Transverse colon (tissue), 4 donors: Measurements from ENCODE around the gene VGLL4. TPM values are rescaled to one million over a fixed set of nuclear protein-coding genes. Genes with fewer than 3 reads are reported as not detected.
A peak's percentile ranks its signal among the peaks of the same experiment; 100 is the strongest.

Source experiments
- DNase-seq: peaks from one replicate; pipeline ENCODE4 v3.0.0-alpha.2; 2019
- H3K27ac ChIP-seq, 4 donors: fragments of 200-600 bp; sonication (generic); 2 replicates each; pipeline ENCODE4 v1.5.1; 2016 to 2018; ENCODE audit warnings: inconsistent platforms in 4 of 4
- H3K27me3 ChIP-seq: fragments of 200-600 bp; sonication (generic); 2 replicates; pipeline ENCODE4 v1.5.1; 2017; ENCODE audit warnings: inconsistent platforms
- H3K36me3 ChIP-seq, 4 donors: fragments of 200-600 bp; sonication (generic); 2 replicates each; pipeline ENCODE4 v1.5.1; 2017 to 2019; ENCODE audit warnings: inconsistent platforms in 4 of 4
- H3K4me1 ChIP-seq, 4 donors: fragments of 200-600 bp; sonication (generic); 2 replicates each; pipeline ENCODE4 v1.5.1; 2017 to 2020; ENCODE audit warnings: inconsistent platforms in 4 of 4
- H3K4me3 ChIP-seq, 4 donors: fragments of 200-600 bp; sonication (generic); 1 replicate in 1 of 4; 2 replicates in 3 of 4; pipeline versions ENCODE4 v1.5.1 to v1.6.1; 2017 to 2019; ENCODE audit warnings: inconsistent platforms in 4 of 4
- H3K9me3 ChIP-seq, 2 donors: fragments of 200-600 bp; sonication (generic); 2 replicates each; pipeline ENCODE4 v1.5.1; 2017 to 2019; ENCODE audit warnings: inconsistent platforms in 2 of 2
- EP300 ChIP-seq: sonication (generic); formaldehyde crosslinking; IDR thresholded peaks from one replicate; pipeline ENCODE4 v1.6.1; 2017; ENCODE audit warnings: antibody characterized with exemption, low read depth
- POLR2A ChIP-seq: fragments of 450-650 bp; IDR thresholded peaks from one replicate; pipeline ENCODE4 v1.6.1; 2016; ENCODE audit warnings: antibody characterized with exemption, mild to moderate bottlenecking, moderate library complexity
- POLR2AphosphoS5 ChIP-seq, 3 donors: sonication (generic); formaldehyde crosslinking; IDR thresholded peaks; one replicate each; pipeline ENCODE4 v1.6.1; 2016; ENCODE audit warnings: antibody characterized with exemption in 3 of 3
- WGBS, 2 donors: methylation state at CpG; one replicate each; pipeline ENCODE4 v1.1.5; 2018; ENCODE audit warnings: low coverage in 1 of 2; 5-methylcytosine and 5-hydroxymethylcytosine counted together
- in situ Hi-C, 4 donors: fragments of 200-750 bp; cut with MboI; loops; one replicate each; pipeline versions ENCODE4 v1.15.0 to v1.15.1; 2017; ENCODE audit warnings: low sequenced_read_pairs in 3 of 4, low pct_ligation_motif_present in 1 of 4, low pct_unique_long_range_greater_than_20kb in 1 of 4
- intact Hi-C: fragments of 100-400 bp; cut with DNase I; formaldehyde crosslinking; loops from one replicate; pipeline ENCODE4 v1.15.1; 2023; ENCODE audit warnings: low total_unique reads
- total RNA-seq, 4 donors: library from RNA; depleted of rRNA; stranded (reverse); fragments of >200 nt; gene quantifications; one replicate each; pipeline ENCODE4 v1.1.0, GENCODE V29; 2016
- TF ChIP-seq, protein P1 (sequence below), 5 experiments: fragments of 200-600 bp in 3 of 5; fragments of 450-650 bp in 2 of 5; sonication (generic) in 3 of 5; IDR thresholded peaks; 1 replicate in 2 of 5; 2 replicates in 3 of 5; pipeline ENCODE4 v1.5.1; 2016 to 2017; ENCODE audit warnings: antibody characterized with exemption in 5 of 5, inconsistent platforms in 3 of 5, mild to moderate bottlenecking in 2 of 5, moderate library complexity in 1 of 5

The VGLL4 gene
- total RNA-seq, 4 donors from 2014 or later = 67.3 to 175 (median 95.0) TPM

DNA sequence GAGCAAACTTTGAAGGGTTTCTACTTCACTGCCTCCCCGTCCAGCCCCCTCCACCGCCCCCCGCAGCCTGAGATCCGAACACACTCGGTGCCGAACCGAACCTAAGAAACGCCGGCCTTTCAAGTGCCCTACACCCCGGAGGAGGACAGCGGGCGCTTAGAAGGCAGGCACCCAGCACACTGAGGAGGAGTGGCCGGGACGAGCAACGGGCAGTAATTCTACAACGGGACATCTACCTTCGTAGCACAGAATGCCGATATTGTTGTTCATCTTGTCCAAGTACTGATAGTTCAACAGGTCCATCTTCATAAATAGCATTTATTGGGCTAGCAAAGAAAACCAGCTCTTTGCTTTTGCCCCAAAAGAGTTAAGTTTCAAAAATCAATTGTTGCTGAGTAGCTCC, 513 bp downstream of the VGLL4 start:
- intact Hi-C loops (loop anchor here (10.0 kb wide), 1 partner anchor 58 kb away; no protein-coding TSS in a partner anchor), in situ Hi-C loops (no loop called here)
- Histone ChIP-seq H3K4me3 (peak overlapping the region; percentile 51 to 71 (median 60)), H3K9me3 (no peaks in the 10 kb centered on the region), H3K36me3 (no peaks in the 10 kb centered on the region), H3K27me3 (no peaks in the 10 kb centered on the region), H3K27ac (peak overlapping the region; percentile 92 to 96 (median 94)), H3K4me1 (peaks cover 10 to 41% (median 30%) of the 10 kb centered on the region in 4 donors)
- DNase-seq = peak; percentile 57
- TF ChIP-seq EP300 = no peak
- TF ChIP-seq POLR2AphosphoS5 (IDR thresholded peaks at IDR 0.05) = no peak
- TF ChIP-seq POLR2A = no peak
- TF ChIP-seq, protein P1, sequence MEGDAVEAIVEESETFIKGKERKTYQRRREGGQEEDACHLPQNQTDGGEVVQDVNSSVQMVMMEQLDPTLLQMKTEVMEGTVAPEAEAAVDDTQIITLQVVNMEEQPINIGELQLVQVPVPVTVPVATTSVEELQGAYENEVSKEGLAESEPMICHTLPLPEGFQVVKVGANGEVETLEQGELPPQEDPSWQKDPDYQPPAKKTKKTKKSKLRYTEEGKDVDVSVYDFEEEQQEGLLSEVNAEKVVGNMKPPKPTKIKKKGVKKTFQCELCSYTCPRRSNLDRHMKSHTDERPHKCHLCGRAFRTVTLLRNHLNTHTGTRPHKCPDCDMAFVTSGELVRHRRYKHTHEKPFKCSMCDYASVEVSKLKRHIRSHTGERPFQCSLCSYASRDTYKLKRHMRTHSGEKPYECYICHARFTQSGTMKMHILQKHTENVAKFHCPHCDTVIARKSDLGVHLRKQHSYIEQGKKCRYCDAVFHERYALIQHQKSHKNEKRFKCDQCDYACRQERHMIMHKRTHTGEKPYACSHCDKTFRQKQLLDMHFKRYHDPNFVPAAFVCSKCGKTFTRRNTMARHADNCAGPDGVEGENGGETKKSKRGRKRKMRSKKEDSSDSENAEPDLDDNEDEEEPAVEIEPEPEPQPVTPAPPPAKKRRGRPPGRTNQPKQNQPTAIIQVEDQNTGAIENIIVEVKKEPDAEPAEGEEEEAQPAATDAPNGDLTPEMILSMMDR (IDR thresholded peaks at IDR 0.05) = no peak
- WGBS, 2 donors = 1% methylated on average over 15 of the region's 18 CpGs; no CpG with 5 or more reads in 1 of the 2 donors

DNA sequence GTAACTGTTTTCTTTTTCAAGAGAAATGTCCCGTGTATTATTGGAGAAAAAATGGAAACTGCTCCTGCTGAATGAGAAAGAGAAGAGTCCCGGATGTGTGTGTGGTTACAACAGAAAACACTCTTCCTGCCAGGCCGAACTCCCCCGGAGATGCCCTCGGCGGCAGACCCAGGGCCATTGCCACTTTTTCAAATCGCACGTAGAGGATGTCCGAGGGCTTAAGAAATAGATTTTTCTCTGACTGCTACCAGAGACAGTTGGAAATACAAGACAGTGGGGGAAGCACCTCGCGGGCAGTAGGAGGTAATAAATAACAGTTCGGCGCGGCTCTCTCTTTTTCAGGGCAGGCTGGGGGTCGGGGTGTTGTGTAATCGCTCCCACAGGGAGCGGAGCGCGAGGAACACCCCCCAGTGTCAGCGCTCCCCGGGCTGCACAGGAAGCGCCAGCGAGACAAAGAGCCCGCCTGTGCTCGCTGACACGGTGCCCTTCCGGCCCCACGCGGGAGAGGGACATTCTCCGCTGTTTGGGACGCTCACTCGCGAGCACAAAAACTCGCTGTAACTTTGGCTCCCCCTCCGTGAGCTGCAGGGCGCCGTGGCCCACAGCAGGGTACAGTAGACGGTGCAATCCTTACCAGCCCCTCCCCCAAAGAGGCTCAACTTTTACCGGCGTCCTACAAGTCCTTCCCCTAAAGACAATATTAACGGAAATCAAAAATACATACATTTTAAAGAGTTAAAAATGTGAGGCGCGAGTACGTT, 1.1 kb downstream of the VGLL4 start:
- H3K36me3 ChIP-seq = no peaks in the 10 kb centered on the region
- TF ChIP-seq POLR2A (peak; percentile 62), EP300 (no peak), POLR2AphosphoS5 (IDR thresholded peaks at IDR 0.05) (peak; percentile 52 to 74 (median 66))
- TF ChIP-seq, protein P1 (IDR thresholded peaks at IDR 0.05) = no peak
- WGBS, 2 donors = 0% methylated on average over 13 to 44 of the region's 44 CpGs
- in situ Hi-C loops = no loop called here
- peaks cover 10 to 46% (median 34%) of the 10 kb centered on the region in 4 donors for H3K4me1 ChIP-seq
- peak; percentile 71 for DNase-seq
- intact Hi-C loops = loop anchor here (10.0 kb wide), 1 partner anchor 58 kb away; no protein-coding TSS in a partner anchor
- H3K27ac ChIP-seq = peak overlapping the region; percentile 92 to 96 (median 94)
- no peaks in the 10 kb centered on the region for H3K27me3 ChIP-seq
- peak overlapping the region; percentile 51 to 71 (median 60) for H3K4me3 ChIP-seq
- H3K9me3 ChIP-seq = no peaks in the 10 kb centered on the region

DNA sequence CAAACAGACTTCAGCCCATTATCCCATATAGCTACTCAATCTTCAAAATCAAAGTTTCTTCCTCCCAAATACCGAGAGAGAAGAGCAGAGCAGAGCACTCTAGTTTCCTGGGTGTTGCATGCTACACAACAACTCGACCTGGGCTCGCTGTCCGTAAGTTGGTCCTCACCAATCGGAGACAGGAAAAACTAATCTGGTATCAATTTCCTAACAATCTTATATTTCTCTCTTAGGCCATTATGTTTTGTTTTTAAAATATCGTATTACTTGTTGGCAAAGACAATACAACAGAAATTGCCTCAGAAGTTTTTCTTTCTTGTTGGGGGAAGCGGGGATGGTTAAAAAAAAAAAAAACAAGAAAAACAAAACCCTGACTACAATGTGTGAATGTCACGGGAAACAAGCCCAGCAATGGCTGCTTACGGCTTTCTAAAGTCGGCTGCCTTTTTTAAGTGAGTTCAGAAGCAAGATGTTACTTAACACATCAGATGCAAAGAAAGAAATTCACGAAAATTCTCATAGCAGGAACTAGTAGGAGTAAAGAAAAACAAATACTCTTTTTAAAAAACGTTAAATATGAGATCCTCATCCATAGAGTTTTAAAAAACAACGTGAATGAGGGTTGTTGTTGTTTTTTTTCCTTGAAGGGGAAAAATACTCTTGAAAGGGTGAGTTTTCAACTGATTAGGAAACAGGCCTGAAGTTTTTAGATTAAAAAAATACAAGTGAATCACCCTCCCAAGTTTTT, 1.9 kb downstream of the VGLL4 start:
- no peak for DNase-seq
- intact Hi-C loops (loop anchor here (10.0 kb wide), 1 partner anchor 57 kb away; no protein-coding TSS in a partner anchor), in situ Hi-C loops (no loop called here)
- WGBS, 2 donors = 1% methylated on average over 12 to 13 of the region's 13 CpGs
- Histone ChIP-seq H3K4me1 (peaks cover 10 to 54% (median 39%) of the 10 kb centered on the region in 4 donors), H3K4me3 (peak overlapping the region; percentile 51 to 71 (median 60)), H3K9me3 (no peaks in the 10 kb centered on the region), H3K27ac (peak overlapping the region; percentile 92 to 96 (median 94)), H3K27me3 (no peaks in the 10 kb centered on the region), H3K36me3 (no peaks in the 10 kb centered on the region)
- no peak for TF ChIP-seq POLR2A
- TF ChIP-seq POLR2AphosphoS5 (IDR thresholded peaks at IDR 0.05) = no peak
- TF ChIP-seq, protein P1 (IDR thresholded peaks at IDR 0.05) = no peak
- TF ChIP-seq EP300 = no peak

DNA sequence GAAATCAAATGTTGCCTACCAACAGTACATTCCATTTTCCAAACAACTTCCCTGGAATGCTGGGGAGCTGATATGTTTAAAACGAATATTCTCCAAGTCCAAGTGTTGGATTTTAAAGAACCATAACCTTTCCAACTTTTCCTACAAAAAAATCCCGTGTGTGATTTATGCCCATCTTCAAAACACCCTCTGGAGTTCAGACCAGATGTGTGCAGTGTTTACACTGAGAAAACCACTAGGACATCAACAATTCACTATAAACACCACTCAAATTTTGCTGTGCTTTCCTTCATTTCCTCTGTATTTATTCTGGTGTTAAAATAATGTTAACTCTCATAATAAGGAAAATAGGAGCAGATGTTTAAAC, 2.4 kb downstream of the VGLL4 start:
- 13 to 17% methylated on average over 2 of the region's 2 CpGs for WGBS, 2 donors
- in situ Hi-C loops = no loop called here
- TF ChIP-seq EP300 (no peak), POLR2A (no peak), POLR2AphosphoS5 (IDR thresholded peaks at IDR 0.05) (peak in 1 of 3 donors; percentile 12)

More for the DNA sequence above, 2.4 kb downstream of the VGLL4 start:
- intact Hi-C loops = loop anchor here (10.0 kb wide), 1 partner anchor 56 kb away; no protein-coding TSS in a partner anchor
- no peaks in the 10 kb centered on the region for H3K36me3 ChIP-seq
- no peaks in the 10 kb centered on the region for H3K27me3 ChIP-seq
- no peak for DNase-seq
- no peaks in the 10 kb centered on the region for H3K9me3 ChIP-seq
- peaks cover 14 to 60% (median 45%) of the 10 kb centered on the region in 4 donors for H3K4me1 ChIP-seq
- peak overlapping the region in 3 of 4 donors; percentile 51 to 66 (median 53) for H3K4me3 ChIP-seq
- H3K27ac ChIP-seq = peak overlapping the region; percentile 92 to 96 (median 94)
